RPMI7951 (cell line): Measurements from ENCODE around the gene NID1. TPM values are rescaled to one million over a fixed set of nuclear protein-coding genes. Genes with fewer than 3 reads are reported as not detected.

Source experiments
- DNase-seq: peaks from one replicate; pipeline ENCODE4 v3.0.0-alpha.2; 2012; ENCODE audit warnings: low read depth
- total RNA-seq: library from RNA; depleted of rRNA; stranded (reverse); fragments of >200 nt; shearing (Covaris generic); gene quantifications from 2 replicates; pipeline ENCODE4 v1.2.3, GENCODE V29; 2014

The NID1 gene
- total RNA-seq, 1 experiment from 2014 or later: 60.2 TPM

DNA sequence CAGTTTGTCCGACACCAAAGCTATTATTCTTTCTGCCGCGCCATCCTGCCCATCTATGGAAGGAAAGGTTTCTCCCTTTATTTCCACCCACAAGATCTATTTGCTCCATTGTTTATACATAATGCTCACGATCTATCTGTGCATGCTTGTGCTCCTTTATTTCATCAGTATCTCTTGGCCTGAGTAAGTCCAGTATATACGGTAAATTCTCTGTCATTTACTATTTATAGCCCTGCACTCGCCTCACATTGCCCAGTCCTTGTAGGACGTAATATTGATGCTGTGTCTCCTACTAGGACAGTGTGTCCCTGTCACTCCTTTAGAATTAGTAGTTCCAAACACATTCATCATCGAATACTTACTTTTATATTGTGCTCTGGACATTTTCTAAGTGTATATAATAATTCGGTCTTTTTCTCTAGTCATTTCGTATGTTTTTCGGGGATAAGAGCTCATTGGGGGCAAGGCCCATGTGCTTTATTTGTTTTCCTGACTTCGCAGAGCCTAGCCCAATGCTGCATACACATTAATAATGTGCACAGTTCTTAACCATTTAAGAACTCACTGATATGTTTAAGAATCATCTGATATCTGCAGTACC lies 3.1 kb upstream of the NID1 start:
- peak; percentile 82 for DNase-seq

DNA sequence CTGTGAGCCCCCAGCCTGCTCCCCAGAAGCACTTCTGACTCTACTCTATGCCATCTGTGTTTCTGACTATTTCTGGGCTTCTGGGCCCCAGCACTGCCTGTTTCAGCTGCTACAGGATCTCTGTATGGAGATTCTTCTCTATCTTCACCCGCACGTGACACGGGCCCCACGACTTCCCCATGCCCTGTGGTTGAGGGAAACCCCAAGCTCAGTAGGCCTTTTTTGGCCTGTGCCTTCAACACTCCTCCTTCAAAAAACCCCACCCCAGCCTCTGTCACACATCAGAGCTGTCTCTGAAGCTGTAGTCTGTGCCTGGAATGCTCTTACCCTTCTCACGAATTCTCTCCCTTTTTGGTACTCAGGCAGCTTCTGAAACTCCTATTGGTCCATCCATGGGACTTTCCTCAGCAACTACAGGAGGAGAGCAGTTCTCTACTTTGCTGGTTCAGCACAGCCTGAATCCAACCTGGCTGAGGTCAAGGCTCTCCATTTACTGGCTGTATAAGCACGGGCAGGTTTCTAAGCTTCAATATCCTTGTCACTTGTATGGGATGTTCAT lies 2.0 kb upstream of the NID1 start:
- DNase-seq: peak; percentile 54

GRCh38 chr1:236066054-236066453 lies 1.2 kb upstream of the NID1 start:
- DNase-seq: no peak

DNA sequence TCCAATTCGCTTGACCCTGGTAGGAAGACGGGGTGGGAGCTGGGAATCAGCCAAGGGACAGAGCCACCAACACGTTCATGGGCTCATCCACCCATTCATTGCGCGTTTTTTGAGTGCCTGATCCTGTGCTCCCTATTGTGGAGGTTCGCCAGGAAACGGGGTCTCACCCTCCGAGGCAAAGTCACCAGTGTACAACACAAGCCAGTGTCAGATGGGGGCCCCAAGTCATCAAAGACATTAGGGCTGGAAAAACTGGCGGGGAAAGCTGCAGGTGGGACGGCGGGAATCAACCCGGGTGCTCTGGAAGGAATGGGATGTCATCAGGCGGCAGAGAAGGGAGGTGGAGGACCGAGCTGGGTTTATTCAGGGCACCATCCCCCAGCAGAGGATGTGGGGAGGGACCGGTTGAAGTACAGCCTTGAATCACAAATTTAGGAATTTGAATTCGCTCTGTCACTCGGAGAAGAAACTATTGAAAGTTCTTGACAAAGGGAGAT lies 667 bp upstream of the NID1 start:
- DNase-seq: no peak

DNA sequence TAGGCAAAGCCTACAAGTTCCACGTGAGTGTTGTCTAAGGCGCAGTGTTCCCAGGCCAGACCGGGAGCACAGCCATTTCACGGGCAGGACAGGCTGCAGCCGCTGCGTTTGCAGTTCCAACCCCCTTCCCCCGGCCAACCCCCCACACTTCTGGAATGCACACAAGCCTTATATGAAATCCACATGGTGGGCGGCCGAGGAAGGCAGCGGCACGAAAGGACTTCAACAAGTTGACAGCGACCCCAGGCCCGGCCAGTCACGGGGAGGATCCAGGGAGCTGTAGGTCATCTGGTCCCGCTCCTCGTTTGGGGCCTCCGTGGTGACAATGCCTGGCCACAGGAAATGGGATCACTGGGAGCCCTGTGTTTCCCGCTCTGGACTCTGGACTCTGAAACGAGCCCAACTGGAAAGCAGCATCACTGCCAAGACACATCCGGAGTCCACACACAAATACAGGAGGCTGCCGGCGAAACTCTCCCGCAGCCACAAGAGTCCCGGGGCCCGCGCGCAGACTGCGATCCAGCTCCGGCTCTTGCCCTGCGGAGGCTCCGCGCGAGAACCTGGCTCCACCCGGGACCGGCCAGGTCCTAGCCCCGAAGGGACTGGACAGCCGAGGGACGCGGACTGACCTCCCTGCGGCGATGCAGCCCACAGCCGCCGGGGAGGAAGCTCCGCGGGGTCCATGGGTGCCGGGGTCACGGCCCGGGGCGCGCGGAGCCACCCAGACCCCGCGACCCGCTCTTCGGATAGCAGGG lies 794 bp downstream of the NID1 start:
- peak; percentile 76 for DNase-seq

DNA sequence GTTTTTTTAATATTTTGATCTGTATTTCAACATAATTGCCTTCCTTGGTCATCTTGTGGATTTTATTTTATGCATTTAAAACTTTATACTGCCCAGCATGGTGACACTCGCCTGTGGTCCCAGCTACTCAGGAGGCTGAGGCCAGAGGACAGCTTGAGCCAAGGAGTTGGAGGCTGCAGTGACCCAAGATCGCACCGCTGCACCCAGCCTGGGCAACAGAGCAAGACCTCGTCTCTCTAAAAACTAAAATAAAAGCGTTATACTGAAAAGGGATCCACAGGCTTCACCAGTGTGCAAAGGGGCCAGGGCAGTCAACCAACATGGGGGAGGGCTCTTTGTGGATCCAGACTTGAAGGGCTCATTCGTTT lies 1.4 kb downstream of the NID1 start:
- DNase-seq: no peak

DNA sequence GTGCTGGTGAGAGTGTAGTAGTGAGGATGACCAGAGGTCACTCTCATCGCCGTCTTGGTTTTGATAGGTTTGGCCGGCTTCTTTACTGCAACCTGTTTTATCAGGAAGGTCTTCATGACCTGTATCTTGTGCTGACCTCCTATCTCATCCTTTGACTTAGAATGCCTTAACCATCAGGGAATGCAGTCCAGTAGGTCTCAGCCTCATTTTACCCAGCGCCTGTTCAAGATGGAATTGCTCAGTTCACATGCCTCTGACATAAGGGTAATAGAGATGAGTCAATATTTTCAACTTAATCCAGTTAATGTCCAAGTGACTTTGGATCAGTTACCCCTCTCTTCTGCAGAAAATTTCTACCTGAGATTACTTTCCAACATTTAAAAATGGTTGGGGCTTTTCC lies 4.6 kb downstream of the NID1 start:
- DNase-seq: no peak

DNA sequence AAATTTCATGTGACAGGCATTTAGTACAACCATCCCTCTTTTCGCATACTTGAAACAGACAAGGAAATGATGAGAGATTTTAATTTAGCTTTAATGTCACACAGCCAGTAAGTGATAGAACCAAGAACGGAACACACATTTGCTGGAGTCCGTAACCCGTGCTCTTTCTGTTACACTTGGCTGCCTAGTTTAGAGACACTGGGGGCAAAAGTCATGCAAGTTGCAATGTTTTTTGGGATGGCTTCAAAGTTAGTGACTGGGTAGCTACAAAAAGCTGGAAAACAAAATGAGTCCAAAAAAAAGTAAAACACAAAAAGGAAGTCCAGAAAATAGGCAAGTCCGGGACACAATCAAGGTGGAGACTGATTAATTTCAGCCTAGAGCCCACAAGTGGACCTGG lies 5.9 kb downstream of the NID1 start:
- DNase-seq: no peak

DNA sequence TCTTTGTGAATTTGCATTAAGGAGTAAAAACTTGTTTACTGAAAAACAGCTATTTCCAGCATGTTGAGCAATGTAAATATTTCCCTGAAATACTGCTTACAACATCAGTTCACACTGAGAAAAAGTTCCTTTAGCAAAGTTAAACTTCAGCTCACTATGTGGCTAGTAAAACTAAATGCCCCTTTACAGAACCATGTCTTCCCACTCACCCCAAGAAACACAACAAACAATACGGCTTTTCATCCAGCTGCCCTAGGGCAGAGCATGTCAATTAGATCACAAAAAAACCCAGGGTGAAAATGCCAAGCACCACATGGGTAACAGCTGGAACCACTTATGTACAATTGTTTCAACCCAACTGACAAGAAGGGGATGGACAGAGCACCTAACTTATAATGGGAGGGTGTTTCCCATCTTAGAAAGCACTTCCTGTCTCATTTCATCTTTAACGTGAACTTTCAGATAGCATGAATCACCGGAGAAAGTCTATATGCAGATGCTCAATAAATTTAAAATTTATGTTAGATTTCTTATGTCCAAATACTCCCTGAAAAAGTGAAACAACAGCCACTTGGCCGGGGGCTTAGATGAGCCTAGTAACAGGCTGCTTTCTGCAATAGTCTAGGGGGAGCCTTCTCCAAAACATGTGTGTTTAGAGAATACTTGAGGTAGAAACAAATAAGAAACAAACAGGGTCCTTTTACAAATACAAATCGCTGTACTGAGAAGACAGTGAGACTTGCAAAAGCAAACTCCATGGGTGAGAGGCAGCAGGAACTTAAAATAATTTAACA lies 6.6 kb downstream of the NID1 start:
- peak; percentile 95 for DNase-seq

DNA sequence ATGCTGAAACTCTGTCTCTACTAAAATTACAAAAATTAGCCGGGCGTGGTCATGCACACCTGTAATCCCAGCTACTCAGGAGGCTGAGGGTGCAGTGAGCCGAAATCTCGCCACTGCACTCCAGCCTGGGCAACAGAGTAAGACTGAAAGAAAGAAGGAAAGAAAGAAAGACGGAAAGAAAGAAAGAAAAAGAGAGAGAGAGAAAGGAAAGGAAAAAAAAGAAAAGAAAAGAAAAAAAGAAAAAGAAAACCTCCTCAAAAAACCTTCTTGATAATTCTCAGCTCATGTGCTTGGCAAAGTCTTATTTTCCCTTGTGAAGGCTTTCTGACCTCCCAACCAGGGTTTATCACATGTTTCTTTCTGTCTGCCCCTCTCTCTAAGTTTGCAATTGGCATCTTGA lies 7.3 kb downstream of the NID1 start:
- no peak for DNase-seq

DNA sequence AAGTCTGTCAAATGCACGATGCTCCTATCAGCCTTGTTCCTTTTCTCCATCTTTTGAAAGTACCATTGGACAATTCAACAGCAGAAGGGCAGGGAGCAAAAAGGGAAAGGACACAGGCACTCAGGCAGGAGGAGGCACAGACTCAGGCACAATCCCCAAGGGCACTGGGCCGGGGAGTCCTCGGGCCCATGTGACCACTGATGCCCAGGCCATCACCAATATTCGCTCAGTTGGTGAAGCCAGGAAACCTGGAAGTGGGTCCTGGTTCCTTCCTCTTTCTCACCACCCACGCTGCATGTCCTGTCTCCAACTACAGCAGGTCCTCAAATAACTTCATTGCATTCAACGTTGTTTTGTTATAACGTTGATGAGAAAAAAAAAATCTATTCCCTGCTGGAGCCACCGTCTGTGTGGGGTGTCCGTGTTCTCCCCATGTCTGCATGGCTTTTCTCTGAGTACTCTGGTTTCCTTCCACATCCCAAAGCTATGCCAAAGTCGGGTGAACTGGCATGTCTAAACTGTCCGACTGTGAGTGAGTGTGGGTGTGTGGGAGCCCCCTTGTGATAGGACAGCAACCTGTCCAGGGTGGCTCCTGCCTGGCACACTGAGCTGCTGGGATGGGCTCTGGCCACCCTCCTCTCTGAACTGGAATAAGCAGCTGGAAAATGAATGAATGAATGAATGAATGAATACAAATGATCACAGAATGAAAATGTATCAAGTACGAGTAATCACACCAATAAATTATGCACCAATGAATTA lies 12.5 kb downstream of the NID1 start:
- DNase-seq: no peak

GRCh38 chr1:236051242-236051791 lies 13.6 kb downstream of the NID1 start:
- DNase-seq: no peak

- DNase-seq: no peak
These were observed 19.1 kb downstream of the NID1 start for GRCh38 chr1:236045771-236046170.

DNA sequence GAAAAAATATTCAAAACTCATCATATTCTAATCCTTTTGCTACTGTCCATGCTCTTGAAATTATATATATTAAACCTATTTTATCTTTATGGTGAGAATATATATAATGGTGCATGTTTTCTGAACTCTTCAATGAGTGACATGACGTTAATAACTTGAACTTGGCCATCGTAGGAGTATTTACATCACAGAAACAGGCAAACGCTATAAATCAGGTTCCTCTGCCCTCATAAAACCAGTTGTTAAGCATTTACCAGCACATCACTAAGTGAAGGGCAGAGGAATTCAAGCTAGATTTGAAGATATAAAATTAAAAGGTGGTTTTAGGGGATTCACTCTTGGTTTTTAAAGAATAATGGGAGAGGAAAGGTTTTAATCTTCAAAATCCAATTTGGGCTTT lies 20.5 kb downstream of the NID1 start:
- DNase-seq: no peak

DNA sequence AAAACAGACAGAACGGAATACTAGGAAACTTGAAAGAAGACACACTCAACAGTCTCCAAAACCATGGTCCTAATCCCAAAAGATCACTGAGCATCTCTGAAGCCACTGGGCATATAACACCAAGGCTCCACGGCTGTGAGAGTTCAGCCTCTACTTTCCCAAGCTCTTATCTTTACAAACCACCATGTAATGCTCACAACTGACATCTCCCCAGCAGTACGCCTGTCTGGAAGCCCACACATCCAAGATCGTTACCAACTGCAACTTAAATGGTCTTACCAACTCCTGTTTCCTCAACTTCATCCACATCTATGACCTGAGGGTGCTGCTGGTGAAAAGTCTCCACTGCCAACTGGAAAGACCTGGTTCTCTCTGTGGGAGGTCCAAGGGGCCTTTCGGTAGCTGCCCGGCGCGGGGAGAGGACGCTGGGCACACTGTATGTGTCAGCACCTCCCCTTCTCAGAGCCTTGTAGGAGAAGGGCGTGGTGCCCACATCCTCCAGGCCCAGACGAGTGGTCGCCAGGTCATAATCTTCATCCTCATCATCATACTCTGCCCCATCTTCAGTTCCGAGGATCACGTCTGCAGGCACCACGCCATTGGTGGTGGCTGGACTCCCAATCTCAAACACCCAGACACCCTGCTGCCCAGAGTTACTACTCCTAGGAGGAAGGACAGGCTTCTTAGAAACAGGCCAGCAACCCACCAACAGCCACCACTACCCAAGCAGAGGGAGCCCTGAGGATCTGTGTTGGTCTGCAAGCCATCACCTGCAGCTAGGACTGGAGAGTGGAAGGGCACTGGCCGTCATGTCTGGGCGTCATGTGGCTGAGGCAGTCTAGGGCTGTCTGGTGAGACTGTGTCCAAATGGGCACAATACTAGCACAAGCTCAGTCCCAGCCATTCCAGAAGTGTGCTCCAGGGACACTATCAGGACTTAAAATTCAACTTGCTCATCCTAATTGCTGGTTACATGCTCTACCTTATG lies 23.0 kb downstream of the NID1 start:
- DNase-seq: no peak

DNA sequence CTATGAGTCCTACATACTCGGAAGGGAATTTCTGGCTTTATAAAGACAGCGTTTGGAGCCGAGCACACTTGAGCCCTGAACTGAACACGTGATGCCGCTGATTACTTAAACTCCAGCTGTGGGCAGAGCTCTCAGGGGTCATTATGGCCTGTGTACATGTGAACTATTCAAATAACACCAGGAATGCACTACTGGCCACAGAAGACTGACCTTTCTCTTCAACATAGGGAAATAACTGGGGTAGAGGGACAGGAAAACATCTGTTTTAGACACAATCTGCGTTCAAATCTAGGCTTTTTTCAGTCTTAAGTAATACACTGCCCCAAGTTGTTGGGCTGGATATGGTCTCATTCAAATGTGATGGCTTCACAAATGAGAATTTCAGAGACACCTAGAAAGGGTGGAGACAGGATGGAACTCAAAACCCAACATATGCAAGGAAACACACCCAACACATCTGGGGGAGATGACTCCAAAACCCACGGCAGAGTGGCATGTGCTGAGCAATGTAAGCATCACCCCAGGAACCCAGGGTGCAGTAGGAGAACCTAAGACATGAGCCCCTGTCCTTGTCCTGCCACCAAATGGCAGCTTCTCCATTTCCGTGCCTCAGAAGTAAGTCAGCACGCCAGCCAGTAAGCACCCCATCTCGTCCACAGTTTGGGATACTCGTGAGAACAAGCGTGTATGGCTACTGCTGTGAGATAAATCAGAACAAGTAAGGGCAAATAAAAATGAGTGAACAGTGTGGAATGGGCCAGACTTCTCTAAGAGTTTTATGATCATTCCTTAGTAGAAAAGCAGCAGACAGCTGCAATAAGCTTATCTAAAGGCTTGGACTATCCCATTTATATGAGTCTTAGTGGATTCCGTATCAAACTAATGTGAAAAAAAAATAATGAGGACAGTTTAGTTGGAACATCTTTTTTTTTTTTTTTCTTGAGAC lies 24.9 kb downstream of the NID1 start:
- DNase-seq: peak; percentile 78

- no peak for DNase-seq
These were observed 26.9 kb downstream of the NID1 start for GRCh38 chr1:236038034-236038433.

DNA sequence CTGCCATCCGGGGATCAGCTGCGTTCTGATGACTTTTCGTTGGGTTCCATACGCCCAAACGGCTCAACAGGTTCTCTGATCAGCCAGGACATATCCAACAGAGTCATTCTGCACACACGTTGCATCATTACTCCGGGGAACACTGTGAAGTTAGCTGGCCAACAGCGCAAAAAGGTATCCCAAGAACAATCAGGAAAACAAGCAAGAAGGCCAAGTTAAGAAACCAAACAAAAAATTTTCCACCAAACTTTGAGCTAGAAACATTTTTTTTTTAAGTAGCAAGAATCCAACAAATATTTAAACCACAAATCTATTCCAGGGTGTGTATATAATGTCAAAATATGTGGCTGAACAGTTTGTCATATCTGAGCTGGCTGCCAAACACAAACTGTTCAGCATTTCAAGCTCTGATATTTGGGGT lies 29.2 kb downstream of the NID1 start:
- DNase-seq: no peak

- no peak for DNase-seq
These were observed 31.6 kb downstream of the NID1 start for GRCh38 chr1:236033336-236033735.
